SU-DHL-6 (cell line): ENCODE data around the gene EIF5.

Source experiments
- H2AFZ ChIP-seq: fragments of 200-600 bp; sonication (generic); 2 replicates; pipeline ENCODE4 v1.6.1; 2014; ENCODE audit warnings: low read depth, mild to moderate bottlenecking, moderate library complexity, mixed read lengths, antibody characterized with exemption, low read length; ENCODE audit not compliant: severe bottlenecking
- H3F3A ChIP-seq: fragments of 200-600 bp; shearing (Covaris generic); 2 replicates; pipeline ENCODE4 v1.6.0; 2016; ENCODE audit warnings: antibody characterized with exemption, mild to moderate bottlenecking; ENCODE audit not compliant: insufficient read depth
- H3K27ac ChIP-seq: fragments of 200-600 bp; sonication (generic); 2 replicates; pipeline ENCODE4 v1.5.1; 2016; ENCODE audit warnings: low read depth, mild to moderate bottlenecking, low read length, moderate library complexity, mixed read lengths
- H3K27me3 ChIP-seq: fragments of 200-600 bp; sonication (generic), shearing (Covaris generic); 2 replicates; pipeline ENCODE4 v1.6.0; 2014; ENCODE audit warnings: mild to moderate bottlenecking, low read length
- H3K36me3 ChIP-seq: fragments of 200-600 bp; sonication (generic); 2 replicates; pipeline ENCODE4 v1.6.1; 2014; ENCODE audit warnings: mild to moderate bottlenecking, low read length, mixed read lengths
- H3K4me2 ChIP-seq: fragments of 300-600, 200-600 bp; shearing (Covaris generic), sonication (generic); 2 replicates; pipeline ENCODE4 v1.6.0; 2014; ENCODE audit warnings: low read length, low read depth, mild to moderate bottlenecking; ENCODE audit not compliant: poor library complexity, severe bottlenecking
- H3K4me3 ChIP-seq: fragments of 200-600 bp; sonication (generic); 2 replicates; pipeline ENCODE4 v1.5.1; 2014; ENCODE audit warnings: antibody characterized with exemption, low read length, mild to moderate bottlenecking, mixed read lengths; ENCODE audit not compliant: insufficient read depth, poor library complexity, severe bottlenecking
- H3K79me2 ChIP-seq: fragments of 200-600 bp; sonication (generic); 2 replicates; pipeline ENCODE4 v1.6.1; 2014; ENCODE audit warnings: mild to moderate bottlenecking, low read length, moderate library complexity; ENCODE audit not compliant: insufficient read depth
- H3K9ac ChIP-seq: fragments of 200-600 bp; sonication (generic); 2 replicates; pipeline ENCODE4 v1.7.0; 2014; ENCODE audit warnings: mild to moderate bottlenecking, low read length
- H3K9me2 ChIP-seq: fragments of 200-600 bp; sonication (generic); replicated peaks from 2 replicates; pipeline ENCODE4 v1.6.1; 2014; ENCODE audit warnings: low read length; ENCODE audit not compliant: insufficient read depth
- H3K9me3 ChIP-seq: fragments of 200-600 bp; sonication (generic); 2 replicates; pipeline ENCODE4 v1.6.1; 2014; ENCODE audit warnings: low read length, mixed read lengths; ENCODE audit not compliant: insufficient read depth
- H4K20me1 ChIP-seq: fragments of 200-600 bp; sonication (generic); 2 replicates; pipeline ENCODE4 v1.6.1; 2014; ENCODE audit warnings: low read depth, mild to moderate bottlenecking, antibody characterized with exemption, low read length, moderate library complexity, mixed read lengths
- EZH2phosphoT487 ChIP-seq: fragments of 200-600 bp; sonication (generic), shearing (Covaris generic); conservative IDR thresholded peaks from 2 replicates; pipeline ENCODE4 v1.6.1; 2018; ENCODE audit warnings: mild to moderate bottlenecking, antibody characterized with exemption, low read length, moderate library complexity, mixed read lengths
- TF ChIP-seq, protein P1 (sequence below): fragments of 200-600 bp; sonication (generic); IDR thresholded peaks from one replicate; pipeline ENCODE4 v1.5.1; 2017; ENCODE audit warnings: antibody characterized with exemption, mild to moderate bottlenecking, low read length, moderate library complexity; ENCODE audit not compliant: insufficient read depth, poor library complexity, severe bottlenecking

The EIF5 gene

DNA sequence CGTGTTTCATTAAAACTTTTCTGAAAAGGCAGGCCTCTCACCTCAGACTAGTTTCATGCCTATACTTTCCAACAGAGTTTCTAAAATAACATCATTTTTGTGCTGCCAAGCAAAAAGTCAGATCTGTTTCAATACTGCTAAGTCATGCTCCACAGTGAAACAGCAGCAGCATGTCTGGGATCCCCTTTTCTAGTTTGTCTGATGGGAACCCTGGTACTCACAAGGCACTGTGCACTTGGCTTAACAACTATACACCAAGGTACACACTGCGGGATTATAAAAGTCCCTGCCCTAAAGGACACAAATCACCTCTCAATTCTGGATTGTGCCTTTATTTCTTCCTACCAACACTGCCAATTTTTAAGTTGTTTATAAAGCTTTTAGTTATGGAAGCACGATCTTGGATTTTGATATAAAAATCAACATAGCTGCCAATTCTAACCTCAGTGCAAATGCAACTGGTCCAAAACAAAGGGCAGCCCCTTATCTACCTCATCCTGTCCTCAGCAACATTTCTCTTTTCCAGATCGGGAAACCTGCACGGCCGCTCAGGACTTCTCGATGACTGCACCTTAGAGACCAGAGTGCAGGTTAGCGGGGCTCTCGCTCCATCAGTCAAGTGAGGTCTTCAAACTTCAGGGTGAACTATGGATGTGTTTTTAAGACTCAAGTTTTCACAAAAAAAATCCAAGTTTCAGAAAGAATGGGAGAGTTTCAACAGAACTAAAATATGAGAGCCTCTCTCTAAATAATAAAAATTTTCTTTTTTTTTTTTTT is 1.7 kb upstream of the EIF5 start:
- Histone ChIP-seq H3K27me3 (no peaks in the 10 kb centered on the region), H3K9ac (no peak overlapping the region), H3K9me2 (no peaks in the 10 kb centered on the region), H3F3A (peaks cover 18% of the 10 kb centered on the region), H3K9me3 (no peaks in the 10 kb centered on the region), H3K36me3 (peaks cover 19% of the 10 kb centered on the region), H3K4me3 (no peak overlapping the region), H3K79me2 (peaks cover 28% of the 10 kb centered on the region), H2AFZ (no peak overlapping the region), H4K20me1 (peaks cover 13% of the 10 kb centered on the region), H3K27ac (no peak overlapping the region), H3K4me2 (peak overlapping the region; percentile 97)
- TF ChIP-seq, protein P1, sequence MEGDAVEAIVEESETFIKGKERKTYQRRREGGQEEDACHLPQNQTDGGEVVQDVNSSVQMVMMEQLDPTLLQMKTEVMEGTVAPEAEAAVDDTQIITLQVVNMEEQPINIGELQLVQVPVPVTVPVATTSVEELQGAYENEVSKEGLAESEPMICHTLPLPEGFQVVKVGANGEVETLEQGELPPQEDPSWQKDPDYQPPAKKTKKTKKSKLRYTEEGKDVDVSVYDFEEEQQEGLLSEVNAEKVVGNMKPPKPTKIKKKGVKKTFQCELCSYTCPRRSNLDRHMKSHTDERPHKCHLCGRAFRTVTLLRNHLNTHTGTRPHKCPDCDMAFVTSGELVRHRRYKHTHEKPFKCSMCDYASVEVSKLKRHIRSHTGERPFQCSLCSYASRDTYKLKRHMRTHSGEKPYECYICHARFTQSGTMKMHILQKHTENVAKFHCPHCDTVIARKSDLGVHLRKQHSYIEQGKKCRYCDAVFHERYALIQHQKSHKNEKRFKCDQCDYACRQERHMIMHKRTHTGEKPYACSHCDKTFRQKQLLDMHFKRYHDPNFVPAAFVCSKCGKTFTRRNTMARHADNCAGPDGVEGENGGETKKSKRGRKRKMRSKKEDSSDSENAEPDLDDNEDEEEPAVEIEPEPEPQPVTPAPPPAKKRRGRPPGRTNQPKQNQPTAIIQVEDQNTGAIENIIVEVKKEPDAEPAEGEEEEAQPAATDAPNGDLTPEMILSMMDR, result no peak
- no peak for TF ChIP-seq EZH2phosphoT487

DNA sequence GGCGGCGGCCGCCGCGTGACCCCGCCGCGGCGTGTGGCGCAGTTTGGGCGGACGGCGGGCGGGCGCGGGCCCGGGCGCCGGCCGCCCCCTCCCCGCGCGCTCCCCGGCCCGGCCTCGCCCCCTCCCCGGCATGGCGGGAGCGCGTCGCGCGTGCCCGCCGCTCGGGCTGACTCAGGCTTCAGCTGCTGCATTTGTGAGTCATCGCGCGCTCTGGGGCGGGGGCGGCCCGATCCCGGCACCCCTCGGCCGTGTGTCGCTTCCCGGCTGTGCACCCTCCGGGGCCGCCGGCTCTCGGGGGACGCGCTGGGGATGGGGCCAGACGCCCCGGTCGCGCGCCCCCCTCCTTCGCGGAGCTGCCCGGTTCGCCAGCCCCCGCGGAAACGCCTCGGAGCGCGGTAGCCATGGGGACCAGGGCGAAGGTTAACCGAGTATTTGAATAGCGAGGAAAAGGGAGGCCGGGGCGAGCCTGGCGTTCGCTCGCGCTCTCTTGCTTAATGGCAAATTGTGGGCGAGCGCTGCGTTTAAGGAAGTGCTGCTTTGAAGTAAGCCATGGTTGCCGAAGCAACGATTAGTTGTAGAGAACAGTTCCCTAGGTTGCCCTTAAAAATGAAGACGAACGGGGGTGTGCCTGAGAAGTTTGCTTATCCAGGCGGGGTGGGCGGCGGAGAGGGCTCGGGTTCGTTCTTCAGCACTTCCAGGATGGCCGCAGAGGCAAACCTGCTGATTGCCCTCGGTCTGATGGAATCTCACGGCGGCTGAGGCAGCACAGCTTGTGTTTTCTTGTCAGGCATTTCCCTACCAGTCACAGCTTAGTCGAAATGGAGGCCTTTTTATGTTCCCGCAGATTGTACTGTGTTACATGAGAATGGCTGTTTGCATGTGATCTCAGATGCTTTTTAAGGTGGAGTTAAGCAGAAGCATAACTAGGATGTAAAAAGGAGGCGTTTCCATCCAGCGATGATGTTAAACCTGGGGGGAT is 896 bp downstream of the EIF5 start:
- no peaks in the 10 kb centered on the region for H3K27me3 ChIP-seq
- H4K20me1 ChIP-seq, result peaks cover 21% of the 10 kb centered on the region
- H3K4me3 ChIP-seq, result peak overlapping the region; percentile 96
- TF ChIP-seq EZH2phosphoT487, result no peak
- TF ChIP-seq, protein P1, result no peak
- no peaks in the 10 kb centered on the region for H3K9me2 ChIP-seq
- peak overlapping the region; percentile 82 for H3K27ac ChIP-seq
- H3K79me2 ChIP-seq, result peaks cover 28% of the 10 kb centered on the region
- H3K9me3 ChIP-seq, result no peaks in the 10 kb centered on the region
- H3K4me2 ChIP-seq, result peak overlapping the region; percentile 57
- H3F3A ChIP-seq, result peaks cover 38% of the 10 kb centered on the region
- H3K36me3 ChIP-seq, result peaks cover 45% of the 10 kb centered on the region
- H3K9ac ChIP-seq, result peak overlapping the region; percentile 87
- H2AFZ ChIP-seq, result no peak overlapping the region

DNA sequence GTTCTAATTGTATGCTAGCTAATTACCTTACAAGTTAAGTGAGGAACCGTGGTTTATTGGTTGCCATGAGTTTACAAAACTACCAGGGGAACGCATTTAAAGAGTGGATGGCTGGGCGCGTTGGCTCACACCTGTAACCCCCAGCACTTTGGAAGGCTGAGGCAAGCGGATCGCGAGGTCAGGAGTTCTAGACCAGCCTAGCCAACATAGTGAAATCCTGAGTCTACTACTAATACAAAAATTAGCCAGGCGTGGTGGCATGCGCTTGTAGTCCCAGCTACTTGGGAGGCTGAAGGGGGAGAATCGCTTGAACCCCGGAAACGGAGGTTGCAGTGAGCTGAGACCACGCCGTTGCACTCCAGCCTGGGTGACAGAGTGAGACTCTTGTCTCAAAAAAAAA is 2.2 kb downstream of the EIF5 start:
- no peak overlapping the region for H3K9ac ChIP-seq
- H3K9me2 ChIP-seq, result no peaks in the 10 kb centered on the region
- TF ChIP-seq, protein P1, result no peak
- no peak for TF ChIP-seq EZH2phosphoT487
- H3K4me2 ChIP-seq, result peak overlapping the region; percentile 57
- no peak overlapping the region for H2AFZ ChIP-seq
- H3K27ac ChIP-seq, result no peak overlapping the region
- peaks cover 50% of the 10 kb centered on the region for H3F3A ChIP-seq
- H4K20me1 ChIP-seq, result peaks cover 22% of the 10 kb centered on the region
- H3K4me3 ChIP-seq, result no peak overlapping the region
- H3K79me2 ChIP-seq, result peaks cover 28% of the 10 kb centered on the region
- H3K36me3 ChIP-seq, result peaks cover 58% of the 10 kb centered on the region
- H3K9me3 ChIP-seq, result no peaks in the 10 kb centered on the region
- no peaks in the 10 kb centered on the region for H3K27me3 ChIP-seq
